Measurements from ENCODE around the gene GADD45G.

GADD45G gene

GRCh38 chr9:89610391-89610925 is 5.6 kb downstream of the GADD45G start:
- no peak for DNase-seq

DNA sequence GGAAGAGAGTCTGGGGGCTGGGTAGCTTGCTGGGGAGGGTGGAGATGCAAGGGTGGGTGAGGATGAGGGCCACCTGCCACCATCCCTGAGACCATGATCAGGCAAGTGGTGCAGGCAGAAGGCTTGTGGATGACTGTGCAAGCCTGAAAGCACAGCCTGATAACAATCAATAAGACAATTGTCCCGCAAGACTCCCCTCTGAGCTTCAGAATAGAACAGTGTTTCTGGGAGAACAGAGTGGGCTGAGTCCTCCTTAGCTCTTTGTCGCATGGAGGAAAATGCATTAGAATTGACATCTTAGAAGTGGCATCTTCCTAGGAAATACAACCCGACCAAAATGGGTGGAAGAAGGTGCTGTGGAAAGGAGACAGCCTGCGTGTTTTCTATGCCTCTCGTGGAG is 6.6 kb downstream of the GADD45G start:
- no peak for DNase-seq

GRCh38 chr9:89612566-89613278 is 7.9 kb downstream of the GADD45G start:
- no peak for DNase-seq

DNA sequence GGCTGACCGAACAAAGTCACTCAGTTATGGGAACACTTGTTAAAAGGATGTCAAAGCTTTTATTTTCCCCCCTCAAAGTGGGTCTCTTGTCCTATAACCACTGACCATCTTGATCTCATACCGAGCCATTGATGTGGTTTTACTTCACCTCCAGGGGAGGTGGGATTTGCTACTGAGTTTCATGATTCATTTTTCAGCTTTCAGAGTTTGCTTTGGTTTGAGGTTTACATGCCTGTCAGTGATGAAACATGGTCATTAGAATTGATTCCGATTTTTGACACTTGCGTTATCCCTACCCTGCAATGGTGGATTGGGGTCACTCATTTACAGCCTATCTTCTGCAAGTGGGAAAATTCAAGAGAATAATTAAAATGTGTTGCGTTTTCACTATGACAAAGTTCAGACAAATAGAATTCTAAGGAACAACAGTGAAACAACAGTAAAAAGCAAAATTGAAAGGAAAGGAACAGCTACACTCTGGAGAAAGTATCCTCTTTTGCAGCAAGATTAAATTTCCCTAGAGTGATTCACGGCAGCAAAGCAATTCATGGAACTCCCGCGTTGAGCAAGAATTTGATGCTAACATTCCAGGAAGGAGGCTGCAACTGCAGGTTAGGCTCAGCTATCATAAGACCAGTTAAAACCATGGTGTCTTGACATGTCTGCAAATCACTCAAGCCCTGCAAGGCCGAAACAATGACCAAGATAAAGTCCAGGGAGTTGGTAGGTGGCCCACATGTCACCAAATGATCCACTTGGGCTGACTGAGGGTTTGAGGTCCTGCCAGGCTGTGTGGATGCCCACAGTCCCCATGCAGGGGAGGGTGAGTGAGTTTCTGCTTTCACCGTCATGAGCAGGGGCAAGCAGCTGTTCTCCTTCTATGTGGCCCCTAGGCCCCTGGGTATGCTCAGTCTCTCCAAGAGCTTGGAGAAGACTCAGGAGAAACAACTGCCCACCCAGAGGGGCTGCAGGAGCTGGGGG is 9.4 kb downstream of the GADD45G start:
- no peak for DNase-seq

DNA sequence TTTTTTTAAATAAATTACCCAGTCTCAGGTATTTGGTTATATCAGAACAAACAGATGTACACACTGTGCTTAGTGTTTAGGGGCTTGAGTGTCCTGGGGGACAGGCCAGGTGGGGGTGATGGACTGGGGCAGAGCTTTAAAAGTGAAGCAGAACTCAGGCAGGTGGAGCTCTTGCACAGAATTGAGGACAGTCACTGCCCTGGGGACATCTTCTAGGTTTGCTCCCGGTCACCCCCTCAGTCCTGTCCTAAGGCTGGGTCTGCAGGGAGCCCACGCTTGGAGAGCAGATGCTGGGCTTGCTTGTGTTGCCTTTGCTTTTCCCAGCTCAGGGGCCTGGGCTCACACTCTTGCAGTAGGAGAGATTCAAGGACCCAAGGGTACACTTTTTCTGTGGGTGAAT is 10.8 kb downstream of the GADD45G start:
- no peak for DNase-seq

- no peak for DNase-seq
These were observed 11.6 kb downstream of the GADD45G start for GRCh38 chr9:89616411-89616810.

- no peak for DNase-seq
These were observed 13.2 kb downstream of the GADD45G start for GRCh38 chr9:89617978-89618377.

- no peak for DNase-seq
These were observed 14.2 kb downstream of the GADD45G start for GRCh38 chr9:89619019-89619418.

DNA sequence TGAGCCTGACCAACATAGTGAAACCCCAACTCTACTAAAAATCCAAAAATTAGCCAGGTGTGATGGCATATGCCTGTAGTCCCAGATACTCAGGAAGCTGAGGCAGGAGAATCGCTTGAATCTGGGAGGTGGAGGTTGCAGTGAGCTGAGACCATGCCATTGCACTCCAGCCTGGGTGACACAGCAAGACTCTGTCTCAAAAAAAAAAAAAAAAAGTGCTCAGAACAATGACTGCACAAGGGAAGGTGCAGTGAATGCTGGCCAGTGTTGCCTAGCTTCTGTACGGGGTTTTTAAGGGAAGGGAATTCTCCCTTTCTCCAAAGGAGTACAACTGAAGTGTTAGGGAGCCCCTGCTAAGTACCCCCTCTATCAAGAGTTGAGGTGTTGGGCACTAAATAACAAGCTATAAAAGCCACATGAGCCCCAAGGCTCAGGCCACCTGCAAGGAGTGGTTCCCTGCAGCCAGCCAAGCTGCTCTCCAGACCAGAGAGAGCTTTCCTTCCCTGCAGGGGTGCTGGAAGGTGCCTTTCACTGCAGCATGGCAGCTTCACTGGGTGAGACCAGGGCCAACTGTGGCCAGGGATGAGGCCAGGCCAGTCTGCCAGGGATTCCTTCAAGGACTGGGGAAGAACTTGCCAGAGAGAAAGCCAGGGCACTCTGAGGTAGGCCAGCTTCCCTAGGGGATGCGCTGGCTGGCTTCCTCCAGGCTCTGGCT is 14.8 kb downstream of the GADD45G start:
- DNase-seq, result no peak

- DNase-seq, result no peak
These were observed 16.2 kb downstream of the GADD45G start for GRCh38 chr9:89621031-89621430.

DNA sequence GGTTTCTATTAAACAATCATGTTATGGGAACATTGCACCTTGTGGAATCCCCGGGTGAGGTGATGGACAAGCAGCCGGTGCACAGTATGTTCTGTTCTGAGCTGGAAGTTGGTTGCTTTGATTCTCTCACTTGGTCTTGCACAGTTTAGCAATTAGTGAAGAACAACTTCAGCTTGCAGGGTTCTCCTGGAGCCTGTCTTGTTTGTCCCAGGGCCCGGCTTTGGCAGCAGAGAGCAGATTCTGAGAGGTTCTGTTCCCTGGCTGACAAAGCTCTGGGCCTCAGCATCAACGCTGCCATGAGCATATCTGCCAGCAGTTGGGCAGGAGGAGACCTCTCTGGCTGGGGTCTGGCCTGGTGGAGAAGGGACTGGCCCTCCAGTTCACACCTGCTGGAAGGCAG is 16.9 kb downstream of the GADD45G start:
- DNase-seq, result no peak

DNA sequence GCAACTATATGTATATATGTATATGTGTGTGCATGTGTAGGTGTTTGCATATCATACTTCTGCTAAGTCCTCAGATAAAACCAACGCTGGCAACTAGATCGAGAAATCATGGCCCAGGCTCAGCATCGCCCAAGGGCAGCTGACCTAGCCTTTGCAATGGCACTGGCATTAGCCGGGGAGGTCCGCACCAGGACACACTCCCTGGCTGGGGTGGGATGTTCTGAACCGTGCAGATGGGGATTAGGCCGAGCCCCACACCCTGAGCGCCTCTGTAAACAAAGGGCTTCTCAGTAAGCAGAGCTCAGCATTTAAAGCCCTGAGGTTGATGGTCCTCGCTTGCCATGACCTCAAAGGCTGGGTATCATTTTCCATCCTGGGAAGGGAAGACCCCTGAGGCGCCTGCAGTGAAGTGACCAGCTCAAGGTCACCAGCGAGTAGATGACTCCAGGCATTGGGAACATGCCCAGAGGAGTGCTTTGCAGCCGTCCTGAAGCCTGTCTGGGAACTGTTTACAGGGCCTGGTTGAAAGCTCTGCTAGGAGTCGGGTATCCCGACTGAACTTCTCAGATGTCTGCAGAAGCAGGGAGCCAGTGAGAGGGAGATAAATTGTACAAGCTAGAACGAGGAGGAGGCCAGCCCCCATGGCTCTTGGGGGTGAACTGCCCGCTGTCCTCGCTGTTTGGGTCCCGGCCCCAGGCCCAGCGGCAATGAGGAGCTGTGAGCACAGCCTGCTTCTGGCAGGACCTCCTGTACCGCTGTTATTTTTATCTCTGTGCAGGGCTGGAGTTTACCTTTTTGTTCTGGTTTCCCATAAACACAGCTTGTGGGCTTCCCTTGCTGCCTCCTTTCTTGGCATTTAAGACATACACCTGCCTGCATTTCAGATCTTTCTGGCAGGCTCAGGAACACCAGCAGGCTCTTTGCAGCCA is 18.4 kb downstream of the GADD45G start:
- no peak for DNase-seq

GRCh38 chr9:89623925-89624420 is 19.2 kb downstream of the GADD45G start:
- no peak for DNase-seq

- DNase-seq, result no peak
These were observed 21.2 kb downstream of the GADD45G start for GRCh38 chr9:89625721-89626687.

GRCh38 chr9:89626741-89627265 is 22.0 kb downstream of the GADD45G start:
- DNase-seq, result no peak

DNA sequence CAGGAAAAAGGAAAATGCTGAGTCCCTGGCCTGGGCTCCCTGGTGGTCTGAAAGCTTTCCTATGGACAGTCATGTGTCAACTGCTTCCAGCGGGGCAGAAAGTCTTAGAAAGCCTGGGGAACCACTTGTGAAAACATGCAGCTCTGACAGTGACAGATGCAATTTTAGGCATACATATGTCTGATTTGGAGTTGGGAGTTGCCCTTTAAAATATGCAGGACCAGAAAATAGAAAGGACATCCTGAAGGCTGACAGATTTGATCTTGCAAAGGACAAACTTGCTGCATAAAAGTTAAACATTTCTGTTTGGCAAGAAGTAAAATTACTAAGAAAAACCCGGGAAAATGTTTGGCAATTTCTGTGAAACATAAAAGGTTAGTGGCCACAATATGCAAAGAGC is 23.8 kb downstream of the GADD45G start:
- DNase-seq, result no peak

- DNase-seq, result no peak
These were observed 24.5 kb downstream of the GADD45G start for GRCh38 chr9:89629081-89629976.

GRCh38 chr9:89630508-89630907 is 25.7 kb downstream of the GADD45G start:
- no peak for DNase-seq

DNA sequence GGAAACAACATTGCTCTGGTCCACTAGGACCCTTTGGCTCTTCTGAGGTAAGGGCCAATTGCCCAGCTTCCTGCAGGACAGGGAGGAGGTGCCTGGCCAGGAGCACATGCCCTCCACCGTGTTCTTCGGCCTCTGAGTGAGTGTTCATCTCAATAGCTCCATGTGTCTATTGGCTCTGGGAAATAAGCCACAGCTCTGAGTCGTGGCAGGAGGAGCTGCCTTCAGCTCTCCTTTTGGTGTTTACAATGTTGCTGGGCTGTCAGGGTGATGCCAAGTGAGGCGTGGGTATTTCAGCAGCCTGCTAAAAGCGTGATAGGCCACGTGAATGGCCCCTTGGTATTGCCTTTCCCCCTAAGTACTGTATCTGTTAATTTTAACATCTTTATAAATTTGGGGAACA is 26.6 kb downstream of the GADD45G start:
- DNase-seq, result no peak

Measured in stimulated activated CD4-positive, alpha-beta T cell treated with anti-CD3 and anti-CD28 coated beads, Interleukin-4, amount 100 ng/mL, for 1 hour (primary cell).